ENCODE data around the gene ATAD3C.
"Not testable (repeated sequence)": the region's sequence is repeated elsewhere in the genome, so short reads cannot be mapped to it uniquely, and the experiment has no call there.

Gene ATAD3C

DNA sequence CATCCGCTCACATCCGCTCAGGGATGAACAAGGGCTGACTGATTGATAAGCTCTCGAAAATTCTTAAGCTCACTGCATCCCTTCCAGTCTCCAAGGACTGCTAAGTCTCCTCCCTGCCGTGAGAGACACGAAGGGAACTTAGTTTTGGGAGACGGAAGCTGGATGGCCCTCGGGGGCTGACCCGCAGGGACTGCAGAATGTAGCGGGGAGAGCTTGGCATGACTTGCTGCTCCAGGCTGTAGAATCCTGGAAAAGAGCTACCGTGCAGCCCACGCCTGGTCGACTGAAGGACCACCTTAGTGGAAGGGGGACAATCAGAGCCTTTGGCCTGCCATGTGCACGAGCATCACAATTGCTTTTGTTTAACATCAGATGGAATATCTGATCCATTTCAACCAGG is 33.7 kb upstream of the ATAD3C start:
- FAIRE-seq: no peak
- no peak for TF ChIP-seq CTCF (IDR thresholded peaks at IDR 0.05; ENCODE audit: insufficient read depth, missing control alignments)
- DNase-seq (ENCODE audit: insufficient read length, low spot score): no peak

DNA sequence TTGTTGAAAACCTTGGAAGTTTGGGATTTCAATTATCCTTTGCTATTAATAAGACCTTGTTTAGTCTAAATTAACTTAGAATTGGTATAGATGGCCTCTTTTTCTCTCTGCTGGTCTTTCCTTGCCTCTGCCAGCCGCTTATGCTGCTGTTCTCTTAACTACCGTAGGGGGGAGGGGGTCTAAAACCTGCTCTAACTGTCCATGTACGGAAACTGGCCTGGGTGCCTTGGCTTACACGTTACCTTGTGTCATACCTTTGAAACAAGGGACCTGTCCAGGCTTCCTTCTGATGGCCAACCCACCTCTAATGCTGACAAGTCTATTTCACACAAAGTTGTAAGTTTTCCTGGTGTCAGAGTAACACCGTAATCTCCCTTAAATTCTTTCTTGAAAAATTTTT is 32.1 kb upstream of the ATAD3C start:
- not testable (repeated sequence) for FAIRE-seq; DNase-seq (ENCODE audit: insufficient read length, low spot score)

- not testable (repeated sequence) for FAIRE-seq; DNase-seq (ENCODE audit: insufficient read length, low spot score)
Measured at GRCh38 chr1:1417825-1418463, 31.5 kb upstream of the ATAD3C start.

- no peak for DNase-seq (ENCODE audit: insufficient read length, low spot score)
- no peak for TF ChIP-seq CTCF (IDR thresholded peaks at IDR 0.05; ENCODE audit: insufficient read depth, missing control alignments)
- no peak for FAIRE-seq
Measured at GRCh38 chr1:1418464-1419362, 30.8 kb upstream of the ATAD3C start.

DNA sequence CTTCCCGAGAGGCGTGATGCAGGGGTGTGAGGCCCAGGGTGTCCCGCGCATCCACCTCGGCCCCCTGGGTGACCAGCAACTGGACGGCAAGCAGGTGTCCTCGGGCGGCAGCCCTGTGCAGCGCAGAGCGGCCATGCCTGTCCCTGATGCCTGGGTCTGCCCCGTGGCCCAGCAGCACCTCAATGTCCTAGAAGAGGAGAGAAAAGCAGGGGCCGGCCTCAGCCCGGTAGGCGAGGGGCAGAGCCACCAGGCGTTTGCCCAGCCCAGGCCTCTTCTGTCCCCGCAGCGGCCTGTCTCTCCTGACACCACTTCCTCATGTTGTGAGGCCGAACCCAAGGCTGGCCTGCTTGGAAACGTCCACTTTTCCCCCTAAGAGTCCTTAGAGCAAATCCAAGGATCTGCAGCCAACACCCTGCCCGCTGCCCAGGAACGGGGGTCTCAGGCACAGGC is 30.1 kb upstream of the ATAD3C start:
- no peak for TF ChIP-seq CTCF (IDR thresholded peaks at IDR 0.05; ENCODE audit: insufficient read depth, missing control alignments)
- FAIRE-seq (no peak), DNase-seq (ENCODE audit: insufficient read length, low spot score) (peak; percentile 3)

- TF ChIP-seq CTCF (IDR thresholded peaks at IDR 0.05; ENCODE audit: insufficient read depth, missing control alignments): no peak
- peak; percentile 10 for DNase-seq (ENCODE audit: insufficient read length, low spot score)
- no peak for FAIRE-seq
Measured at GRCh38 chr1:1419813-1420653, 29.5 kb upstream of the ATAD3C start.

GRCh38 chr1:1420654-1421141 is 28.8 kb upstream of the ATAD3C start:
- no peak for TF ChIP-seq CTCF (IDR thresholded peaks at IDR 0.05; ENCODE audit: insufficient read depth, missing control alignments)
- no peak for FAIRE-seq
- peak; percentile 18 for DNase-seq (ENCODE audit: insufficient read length, low spot score)

Data from D721Med (cell line).